ENCODE data around the gene ASGR2. TPM values are rescaled to one million over a fixed set of nuclear protein-coding genes. Genes with fewer than 3 reads are reported as not detected.

Gene ASGR2
- polyA plus RNA-seq, 1 of the 3 experiments (the other 2 are of a cell fraction), result not detected

DNA sequence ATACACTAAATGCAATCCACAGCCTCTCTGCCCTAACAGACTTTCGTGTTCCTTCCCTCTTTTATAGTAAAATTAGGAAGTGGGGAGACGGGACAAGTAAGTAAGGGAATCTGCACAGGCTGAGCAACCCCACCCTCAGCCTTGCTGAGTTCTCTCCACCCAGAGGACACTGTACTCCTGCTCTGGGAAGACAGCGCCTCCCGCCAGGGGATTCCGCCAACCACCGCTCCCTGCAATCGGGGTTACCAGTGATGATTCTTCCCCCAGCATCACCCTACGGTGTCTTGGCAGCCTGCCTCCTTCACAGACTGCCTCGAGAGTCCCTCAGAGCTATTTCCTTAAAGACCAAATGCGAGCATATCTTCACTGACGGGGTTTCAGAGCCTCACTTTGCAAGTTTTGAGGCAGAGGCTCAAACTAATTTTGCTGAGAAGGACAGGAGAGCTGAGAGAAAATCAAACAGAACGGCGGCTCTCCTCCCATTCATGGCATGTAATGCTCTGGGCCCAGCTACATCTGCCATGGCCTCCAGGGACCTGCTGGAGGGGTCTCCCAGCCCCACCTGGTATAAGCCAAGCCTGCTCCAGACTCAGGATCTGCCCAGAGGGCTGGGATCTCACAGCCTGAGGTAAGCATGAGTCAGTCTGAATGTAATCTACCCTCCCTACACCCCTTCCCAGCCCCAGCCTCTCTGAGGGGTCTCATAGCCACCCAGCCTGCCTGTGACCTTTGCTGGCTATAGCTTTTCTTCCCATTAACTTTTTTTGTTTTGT lies 22.7 kb upstream of the ASGR2 start:
- no peaks in the 10 kb centered on the region for H3K79me2 ChIP-seq (ENCODE audit: insufficient read depth)
- no peak overlapping the region for H3K4me2 ChIP-seq
- ChIA-PET POLR2A (interaction anchor here (1.1 kb wide), 1 partner anchor 86 kb away, joined by 3 read pairs; no protein-coding TSS in a partner anchor), CTCF (interaction anchor here (0.6 to 17.9 kb wide), 27 partner anchors 10 to 1520 kb away, joined by 3 to 502 read pairs (median 4); partner anchors contain the start of genes ASGR1, ASGR2, SLC16A11 and SLC16A13)
- no peak overlapping the region for H3K4me3 ChIP-seq (ENCODE audit: low read depth in 2 of 2, low read length in 1 of 2)
- no peaks in the 10 kb centered on the region for H3K4me1 ChIP-seq (ENCODE audit: control insufficient read depth in 1 of 2, insufficient read depth in 2 of 2, low read depth in 1 of 2, low read length in 1 of 2)
- no peaks in the 10 kb centered on the region for H3F3A ChIP-seq (replicated peaks; ENCODE audit: insufficient read depth)
- no peaks in the 10 kb centered on the region for H3K36me3 ChIP-seq (replicated peaks in 1 of 2; ENCODE audit: control insufficient read depth in 1 of 2, insufficient read depth in 2 of 2, low read length in 1 of 2)
- H3K9me2 ChIP-seq, result no peaks in the 10 kb centered on the region
- no peak overlapping the region for H2AFZ ChIP-seq (ENCODE audit: low read depth)
- 10% methylated on average over 13 of the region's 13 CpGs for WGBS (ENCODE audit: low lambda C conversion rate)
- TF ChIP-seq MXI1 (IDR thresholded peaks at IDR 0.05; ENCODE audit: low read depth, low read length), result no peak
- no peak for TF ChIP-seq SIN3A (IDR thresholded peaks at IDR 0.05; ENCODE audit: borderline replicate concordance, low read depth, low read length)
- no peak for TF ChIP-seq NRF1 (IDR thresholded peaks at IDR 0.05; ENCODE audit: low read depth, low read length)
- TF ChIP-seq FOXM1 (IDR thresholded peaks at IDR 0.05; ENCODE audit: low read depth), result no peak
- no peak for TF ChIP-seq JUND (IDR thresholded peaks at IDR 0.05)
- TF ChIP-seq, protein P1, sequence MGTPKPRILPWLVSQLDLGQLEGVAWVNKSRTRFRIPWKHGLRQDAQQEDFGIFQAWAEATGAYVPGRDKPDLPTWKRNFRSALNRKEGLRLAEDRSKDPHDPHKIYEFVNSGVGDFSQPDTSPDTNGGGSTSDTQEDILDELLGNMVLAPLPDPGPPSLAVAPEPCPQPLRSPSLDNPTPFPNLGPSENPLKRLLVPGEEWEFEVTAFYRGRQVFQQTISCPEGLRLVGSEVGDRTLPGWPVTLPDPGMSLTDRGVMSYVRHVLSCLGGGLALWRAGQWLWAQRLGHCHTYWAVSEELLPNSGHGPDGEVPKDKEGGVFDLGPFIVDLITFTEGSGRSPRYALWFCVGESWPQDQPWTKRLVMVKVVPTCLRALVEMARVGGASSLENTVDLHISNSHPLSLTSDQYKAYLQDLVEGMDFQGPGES (IDR thresholded peaks at IDR 0.05; ENCODE audit: low read depth, low read length), result no peak
- no peak overlapping the region for H3K9ac ChIP-seq
- no peak overlapping the region for H3K27ac ChIP-seq (ENCODE audit: low read depth in 2 of 2, low read length in 1 of 2)
- H3K9me3 ChIP-seq, result no peaks in the 10 kb centered on the region
- no peak for DNase-seq
- peaks cover 90% of the 10 kb centered on the region for H3K27me3 ChIP-seq (ENCODE audit: insufficient read depth)
- no peaks in the 10 kb centered on the region for H4K20me1 ChIP-seq (ENCODE audit: insufficient read depth)

DNA sequence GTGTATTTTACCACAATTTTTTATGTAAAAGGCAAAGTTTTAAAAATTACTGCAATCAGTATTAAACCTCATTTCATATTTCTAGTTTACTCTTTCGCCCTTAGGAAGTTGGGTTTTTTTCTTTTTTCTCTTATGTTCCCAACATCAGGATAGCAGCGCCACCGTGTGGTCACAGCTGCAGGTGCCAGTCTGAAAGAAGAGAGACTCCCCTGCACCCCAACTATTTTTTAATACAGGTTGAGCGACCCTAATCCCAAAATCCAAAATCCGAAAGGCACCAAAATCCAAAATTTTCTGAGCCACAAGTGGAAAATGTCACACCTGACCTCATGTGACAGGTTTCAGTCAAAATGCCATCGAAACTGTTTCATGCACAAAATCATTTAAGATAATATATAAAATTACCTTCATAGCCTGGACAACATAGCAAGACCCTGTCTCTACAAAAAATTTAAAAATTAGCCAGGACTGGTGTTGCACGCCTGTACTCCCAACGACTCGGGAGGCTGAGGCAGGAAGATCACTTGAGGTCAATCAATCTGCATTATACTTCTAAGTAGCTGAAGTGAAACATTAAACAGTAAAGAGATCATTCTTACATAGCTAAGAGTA lies 21.8 kb upstream of the ASGR2 start:
- WGBS (ENCODE audit: low lambda C conversion rate), result 2% methylated on average over 9 of the region's 9 CpGs
- no peaks in the 10 kb centered on the region for H3K9me3 ChIP-seq
- H2AFZ ChIP-seq (ENCODE audit: low read depth), result no peak overlapping the region
- no peak overlapping the region for H3K27ac ChIP-seq (ENCODE audit: low read depth in 2 of 2, low read length in 1 of 2)
- POLR2A ChIA-PET, result interaction anchor here (1.1 kb wide), 1 partner anchor 85 kb away, joined by 3 read pairs; no protein-coding TSS in a partner anchor
- H3K9me2 ChIP-seq, result no peaks in the 10 kb centered on the region
- no peaks in the 10 kb centered on the region for H3F3A ChIP-seq (replicated peaks; ENCODE audit: insufficient read depth)
- peak; percentile 70 for DNase-seq
- no peaks in the 10 kb centered on the region for H3K79me2 ChIP-seq (ENCODE audit: insufficient read depth)
- H3K27me3 ChIP-seq (ENCODE audit: insufficient read depth), result peaks cover 88% of the 10 kb centered on the region
- CTCF ChIA-PET, result interaction anchor here (0.6 to 17.9 kb wide), 29 partner anchors 8 to 1519 kb away, joined by 3 to 502 read pairs (median 4); partner anchors contain the start of genes ASGR1, ASGR2, SLC16A11 and SLC16A13
- H3K4me3 ChIP-seq (ENCODE audit: low read depth in 2 of 2, low read length in 1 of 2), result peak overlapping the region in 1 of 2 experiments; percentile 36; a peak in 1 of 4 replicates
- no peak overlapping the region for H3K9ac ChIP-seq
- H3K4me2 ChIP-seq, result no peak overlapping the region; the same call in 1 of the 2 replicates
- no peaks in the 10 kb centered on the region for H4K20me1 ChIP-seq (ENCODE audit: insufficient read depth)
- no peaks in the 10 kb centered on the region for H3K36me3 ChIP-seq (replicated peaks in 1 of 2; ENCODE audit: control insufficient read depth in 1 of 2, insufficient read depth in 2 of 2, low read length in 1 of 2)
- H3K4me1 ChIP-seq (ENCODE audit: control insufficient read depth in 1 of 2, insufficient read depth in 2 of 2, low read depth in 1 of 2, low read length in 1 of 2), result no peaks in the 10 kb centered on the region
- no peak for TF ChIP-seq TAF1 (IDR thresholded peaks at IDR 0.05; ENCODE audit: borderline replicate concordance, low read depth, low read length)
- TF ChIP-seq, protein P2, sequence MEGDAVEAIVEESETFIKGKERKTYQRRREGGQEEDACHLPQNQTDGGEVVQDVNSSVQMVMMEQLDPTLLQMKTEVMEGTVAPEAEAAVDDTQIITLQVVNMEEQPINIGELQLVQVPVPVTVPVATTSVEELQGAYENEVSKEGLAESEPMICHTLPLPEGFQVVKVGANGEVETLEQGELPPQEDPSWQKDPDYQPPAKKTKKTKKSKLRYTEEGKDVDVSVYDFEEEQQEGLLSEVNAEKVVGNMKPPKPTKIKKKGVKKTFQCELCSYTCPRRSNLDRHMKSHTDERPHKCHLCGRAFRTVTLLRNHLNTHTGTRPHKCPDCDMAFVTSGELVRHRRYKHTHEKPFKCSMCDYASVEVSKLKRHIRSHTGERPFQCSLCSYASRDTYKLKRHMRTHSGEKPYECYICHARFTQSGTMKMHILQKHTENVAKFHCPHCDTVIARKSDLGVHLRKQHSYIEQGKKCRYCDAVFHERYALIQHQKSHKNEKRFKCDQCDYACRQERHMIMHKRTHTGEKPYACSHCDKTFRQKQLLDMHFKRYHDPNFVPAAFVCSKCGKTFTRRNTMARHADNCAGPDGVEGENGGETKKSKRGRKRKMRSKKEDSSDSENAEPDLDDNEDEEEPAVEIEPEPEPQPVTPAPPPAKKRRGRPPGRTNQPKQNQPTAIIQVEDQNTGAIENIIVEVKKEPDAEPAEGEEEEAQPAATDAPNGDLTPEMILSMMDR (IDR thresholded peaks at IDR 0.05), result peak; percentile 99
- TF ChIP-seq RAD21 (IDR thresholded peaks at IDR 0.05; ENCODE audit: low read length), result peak; percentile 86
- TF ChIP-seq SIN3A (IDR thresholded peaks at IDR 0.05; ENCODE audit: borderline replicate concordance, low read depth, low read length), result no peak
- TF ChIP-seq GABPA (IDR thresholded peaks at IDR 0.05; ENCODE audit: low read depth), result no peak
- TF ChIP-seq, protein P3, sequence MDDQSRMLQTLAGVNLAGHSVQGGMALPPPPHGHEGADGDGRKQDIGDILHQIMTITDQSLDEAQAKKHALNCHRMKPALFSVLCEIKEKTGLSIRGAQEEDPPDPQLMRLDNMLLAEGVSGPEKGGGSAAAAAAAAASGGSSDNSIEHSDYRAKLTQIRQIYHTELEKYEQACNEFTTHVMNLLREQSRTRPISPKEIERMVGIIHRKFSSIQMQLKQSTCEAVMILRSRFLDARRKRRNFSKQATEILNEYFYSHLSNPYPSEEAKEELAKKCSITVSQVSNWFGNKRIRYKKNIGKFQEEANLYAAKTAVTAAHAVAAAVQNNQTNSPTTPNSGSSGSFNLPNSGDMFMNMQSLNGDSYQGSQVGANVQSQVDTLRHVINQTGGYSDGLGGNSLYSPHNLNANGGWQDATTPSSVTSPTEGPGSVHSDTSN (IDR thresholded peaks at IDR 0.05), result no peak
- TF ChIP-seq, protein P4, sequence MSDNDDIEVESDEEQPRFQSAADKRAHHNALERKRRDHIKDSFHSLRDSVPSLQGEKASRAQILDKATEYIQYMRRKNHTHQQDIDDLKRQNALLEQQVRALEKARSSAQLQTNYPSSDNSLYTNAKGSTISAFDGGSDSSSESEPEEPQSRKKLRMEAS (IDR thresholded peaks at IDR 0.05; ENCODE audit: low read depth), result no peak
- TF ChIP-seq SMC3 (IDR thresholded peaks at IDR 0.05; ENCODE audit: low read depth, low read length), result peak; percentile 83
- TF ChIP-seq TCF12 (IDR thresholded peaks at IDR 0.05), result no peak
- TF ChIP-seq, protein P5, sequence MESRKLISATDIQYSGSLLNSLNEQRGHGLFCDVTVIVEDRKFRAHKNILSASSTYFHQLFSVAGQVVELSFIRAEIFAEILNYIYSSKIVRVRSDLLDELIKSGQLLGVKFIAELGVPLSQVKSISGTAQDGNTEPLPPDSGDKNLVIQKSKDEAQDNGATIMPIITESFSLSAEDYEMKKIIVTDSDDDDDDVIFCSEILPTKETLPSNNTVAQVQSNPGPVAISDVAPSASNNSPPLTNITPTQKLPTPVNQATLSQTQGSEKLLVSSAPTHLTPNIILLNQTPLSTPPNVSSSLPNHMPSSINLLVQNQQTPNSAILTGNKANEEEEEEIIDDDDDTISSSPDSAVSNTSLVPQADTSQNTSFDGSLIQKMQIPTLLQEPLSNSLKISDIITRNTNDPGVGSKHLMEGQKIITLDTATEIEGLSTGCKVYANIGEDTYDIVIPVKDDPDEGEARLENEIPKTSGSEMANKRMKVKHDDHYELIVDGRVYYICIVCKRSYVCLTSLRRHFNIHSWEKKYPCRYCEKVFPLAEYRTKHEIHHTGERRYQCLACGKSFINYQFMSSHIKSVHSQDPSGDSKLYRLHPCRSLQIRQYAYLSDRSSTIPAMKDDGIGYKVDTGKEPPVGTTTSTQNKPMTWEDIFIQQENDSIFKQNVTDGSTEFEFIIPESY (IDR thresholded peaks at IDR 0.05; ENCODE audit: borderline replicate concordance, low read depth), result no peak
- no peak for TF ChIP-seq POLR2AphosphoS5 (IDR thresholded peaks at IDR 0.05; ENCODE audit: low read depth, low read length)
- no peak for TF ChIP-seq EP300 (IDR thresholded peaks at IDR 0.05; ENCODE audit: borderline replicate concordance in 1 of 2, low read depth in 1 of 2, low read length in 1 of 2)
- no peak for TF ChIP-seq TEAD4 (IDR thresholded peaks at IDR 0.05; ENCODE audit: borderline replicate concordance, insufficient read depth)
- TF ChIP-seq NFIC (IDR thresholded peaks at IDR 0.05; ENCODE audit: borderline replicate concordance), result no peak
- no peak for TF ChIP-seq EZH2phosphoT487 (IDR thresholded peaks at IDR 0.05; ENCODE audit: borderline replicate concordance, low read depth)

All from SK-N-SH (cell line).